MM.1S (cell line): ENCODE measurements around the gene TSSK6.

Experiments
- CTCF ChIP-seq: fragments of 300-600 bp; sonication (generic); IDR thresholded peaks from 2 replicates; pipeline ENCODE4 v1.5.1; 2016; ENCODE audit warnings: antibody characterized with exemption, low read length, mixed read lengths
- EZH2 ChIP-seq: fragments of 300-600 bp; sonication (generic); optimal IDR thresholded peaks from 2 replicates; pipeline ENCODE3; 2017; ENCODE audit warnings: low read depth, mild to moderate bottlenecking, antibody characterized with exemption, low read length, mixed read lengths
- EZH2phosphoT487 ChIP-seq: fragments of 300-600 bp; sonication (generic); IDR thresholded peaks from 2 replicates; pipeline ENCODE4 v1.6.1; 2018; ENCODE audit warnings: antibody characterized with exemption, low read length

GRCh38 chr19:19485998-19486290 lies 29.4 kb downstream of the TSSK6 start:
- TF ChIP-seq CTCF (no peak), EZH2 (no peak), EZH2phosphoT487 (no peak)
